ENCODE data around the gene LLGL2.

GRCh38 chr17:75611851-75612429, 86.4 kb downstream of the LLGL2 start:
- no peak for TF ChIP-seq CTCF (IDR thresholded peaks at IDR 0.05)
- no peak for TF ChIP-seq POLR2A (IDR thresholded peaks at IDR 0.05)

Data from thyroid gland (tissue), 4 donors.